ENCODE data around the gene GFPT1. TPM values are rescaled to one million over a fixed set of nuclear protein-coding genes. Genes with fewer than 3 reads are reported as not detected.
A peak's percentile ranks its signal among the peaks of the same experiment; 100 is the strongest.

The GFPT1 gene
- polyA plus RNA-seq, 3 donors, result 3.6 to 4.5 (median 3.7) TPM

- Histone ChIP-seq H3K9me3 (replicated peaks in 1 of 2; ENCODE audit: control insufficient read depth in 1 of 2, insufficient read depth in 1 of 2, low read length in 2 of 2) (no peaks in the 10 kb centered on the region), H3K4me1 (ENCODE audit: control insufficient read depth in 1 of 2, insufficient read depth in 2 of 2, low read length in 2 of 2) (peaks cover 0 to 2% of the 10 kb centered on the region in 2 donors), H3K36me3 (replicated peaks in 1 of 2; ENCODE audit: control insufficient read depth in 1 of 2, insufficient read depth in 2 of 2, low read length in 2 of 2) (peaks cover 78 to 99% of the 10 kb centered on the region in 2 donors), H3K79me2 (ENCODE audit: insufficient read depth, low read length) (no peaks in the 10 kb centered on the region), H4K20me1 (ENCODE audit: insufficient read depth, low read length) (no peaks in the 10 kb centered on the region), H3K27me3 (ENCODE audit: control insufficient read depth in 2 of 2, insufficient read depth in 2 of 2, low read length in 2 of 2) (no peaks in the 10 kb centered on the region), H3K9ac (ENCODE audit: insufficient read depth, low read length, poor library complexity, severe bottlenecking) (no peak overlapping the region), H3K4me3 (replicated peaks in 1 of 3; ENCODE audit: low read depth in 2 of 3, low read length in 3 of 3) (no peak overlapping the region), H3K4me2 (replicated peaks; ENCODE audit: extremely low read depth, low read length, poor library complexity, severe bottlenecking) (no peak overlapping the region), H3K27ac (ENCODE audit: low read depth in 1 of 2, low read length in 2 of 2) (no peak overlapping the region), H2AFZ (ENCODE audit: insufficient read depth, low read depth, low read length, poor library complexity, severe bottlenecking) (no peak overlapping the region)
- DNase-seq, result no peak
- peaks cover 1% of the 10 kb centered on the region for H3K4me1 Mint-ChIP-seq
- no peaks in the 10 kb centered on the region for H3K9me3 Mint-ChIP-seq
- TF ChIP-seq CTCF (IDR thresholded peaks at IDR 0.05), result no peak
- H3K4me3 Mint-ChIP-seq, result no peak overlapping the region
- no peak overlapping the region for H3K27ac Mint-ChIP-seq
- 100% methylated on average over 1 of the region's 3 CpGs for WGBS (ENCODE audit: insufficient coverage)
- intact Hi-C loops (cut with micrococcal nuclease), result no loop called here
- H3K27me3 Mint-ChIP-seq (ENCODE audit: low read depth in 3 of 3), result no peaks in the 10 kb centered on the region
- H3K36me3 Mint-ChIP-seq, result peaks cover 82 to 97% of the 10 kb centered on the region in 2 donors
Measured at GRCh38 chr2:69340101-69340775, 46.8 kb downstream of the GFPT1 start.

- WGBS (ENCODE audit: insufficient coverage), result 80% methylated on average over 1 of the region's 2 CpGs
- Mint-ChIP-seq H3K4me3 (no peak overlapping the region), H3K36me3 (peaks cover 67 to 85% of the 10 kb centered on the region in 2 donors), H3K9me3 (no peaks in the 10 kb centered on the region), H3K4me1 (no peaks in the 10 kb centered on the region), H3K27me3 (ENCODE audit: low read depth in 3 of 3) (no peaks in the 10 kb centered on the region), H3K27ac (peak overlapping the region in 1 of 7 donors; percentile 30)
- intact Hi-C loops (cut with micrococcal nuclease), result no loop called here
- Histone ChIP-seq H3K27me3 (ENCODE audit: control insufficient read depth in 2 of 2, insufficient read depth in 2 of 2, low read length in 2 of 2) (no peaks in the 10 kb centered on the region), H3K79me2 (ENCODE audit: insufficient read depth, low read length) (no peaks in the 10 kb centered on the region), H3K9ac (ENCODE audit: insufficient read depth, low read length, poor library complexity, severe bottlenecking) (no peak overlapping the region), H3K9me3 (replicated peaks in 1 of 2; ENCODE audit: control insufficient read depth in 1 of 2, insufficient read depth in 1 of 2, low read length in 2 of 2) (no peaks in the 10 kb centered on the region), H2AFZ (ENCODE audit: insufficient read depth, low read depth, low read length, poor library complexity, severe bottlenecking) (no peak overlapping the region), H3K36me3 (replicated peaks in 1 of 2; ENCODE audit: control insufficient read depth in 1 of 2, insufficient read depth in 2 of 2, low read length in 2 of 2) (peaks cover 69 to 92% of the 10 kb centered on the region in 2 donors), H3K4me1 (ENCODE audit: control insufficient read depth in 1 of 2, insufficient read depth in 2 of 2, low read length in 2 of 2) (no peaks in the 10 kb centered on the region), H4K20me1 (ENCODE audit: insufficient read depth, low read length) (no peaks in the 10 kb centered on the region), H3K4me3 (replicated peaks in 1 of 3; ENCODE audit: low read depth in 2 of 3, low read length in 3 of 3) (no peak overlapping the region), H3K27ac (ENCODE audit: low read depth in 1 of 2, low read length in 2 of 2) (no peak overlapping the region), H3K4me2 (replicated peaks; ENCODE audit: extremely low read depth, low read length, poor library complexity, severe bottlenecking) (no peak overlapping the region)
- DNase-seq, result no peak
- no peak for TF ChIP-seq CTCF (IDR thresholded peaks at IDR 0.05)
Measured at GRCh38 chr2:69335311-69335710, 51.7 kb downstream of the GFPT1 start.
